GM18505 (cell line): ENCODE measurements around the gene CTSL.

Source experiments
- ATAC-seq: cut with Tn5 transposase; IDR thresholded peaks from one replicate; pipeline ENCODE4 v1.9.1; 2021; ENCODE audit not compliant: unreplicated experiment
- POLR2A ChIP-seq: IDR thresholded peaks from 4 replicates; pipeline ENCODE4 v1.6.1; 2011; ENCODE audit warnings: borderline replicate concordance; ENCODE audit not compliant: insufficient read depth, insufficient read length; ENCODE audit errors: extremely low read depth

CTSL gene

DNA sequence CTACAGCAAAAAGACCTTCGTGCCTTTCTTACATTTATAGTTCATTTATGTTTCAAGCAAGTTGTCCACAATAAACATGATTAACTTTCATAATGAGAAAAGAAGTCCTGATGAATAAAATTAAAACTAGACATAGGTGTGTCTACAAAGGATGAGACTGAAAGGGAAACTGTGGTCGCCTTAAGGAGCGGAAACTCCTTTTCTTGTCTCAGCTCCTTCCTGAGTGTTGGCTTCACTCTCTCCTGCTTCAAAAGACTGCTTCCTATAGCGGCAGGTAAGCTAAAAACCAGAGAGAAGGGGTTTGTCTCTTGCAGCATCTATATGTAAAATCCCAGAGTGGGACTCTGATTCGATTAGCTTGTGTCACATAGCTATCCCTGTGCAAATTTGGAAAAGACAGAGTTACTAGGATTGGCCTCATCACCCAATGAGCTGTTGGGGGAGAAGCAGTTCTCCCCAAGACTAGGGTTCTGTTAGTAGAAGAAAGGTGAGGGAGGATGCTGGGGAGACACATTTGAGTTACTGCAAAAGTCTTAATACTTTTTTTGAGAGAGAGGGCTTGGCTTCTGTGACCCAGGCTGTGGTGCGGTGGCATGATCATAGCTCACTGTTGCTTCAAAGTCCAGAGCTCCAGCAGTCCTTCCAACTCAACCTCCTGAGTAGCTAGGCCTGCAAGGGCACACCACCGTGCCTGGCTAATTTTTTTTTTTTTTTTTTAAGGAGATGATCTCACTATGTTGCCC, 16.8 kb upstream of the CTSL start:
- no peak for ATAC-seq
- TF ChIP-seq POLR2A, result no peak

DNA sequence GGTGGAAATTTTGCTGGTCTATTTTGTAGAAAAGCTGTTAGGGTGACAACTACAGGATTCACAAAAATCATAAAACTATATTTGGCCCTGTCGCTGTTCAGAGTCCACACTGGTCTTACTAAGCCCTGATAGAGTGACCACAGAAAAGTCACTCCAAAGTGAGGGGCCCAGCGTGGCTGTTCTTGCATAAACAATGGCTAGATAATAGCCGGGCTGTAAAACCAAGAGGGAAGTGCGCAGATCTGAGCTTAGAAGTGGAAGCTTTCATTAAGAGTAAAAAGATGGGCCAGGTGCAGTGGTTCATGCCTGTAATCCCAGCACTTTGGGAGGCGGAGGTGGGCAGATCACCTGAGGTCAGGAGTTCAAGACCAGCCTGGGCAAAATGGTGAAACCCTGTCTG, 15.5 kb upstream of the CTSL start:
- no peak for ATAC-seq
- TF ChIP-seq POLR2A, result no peak

DNA sequence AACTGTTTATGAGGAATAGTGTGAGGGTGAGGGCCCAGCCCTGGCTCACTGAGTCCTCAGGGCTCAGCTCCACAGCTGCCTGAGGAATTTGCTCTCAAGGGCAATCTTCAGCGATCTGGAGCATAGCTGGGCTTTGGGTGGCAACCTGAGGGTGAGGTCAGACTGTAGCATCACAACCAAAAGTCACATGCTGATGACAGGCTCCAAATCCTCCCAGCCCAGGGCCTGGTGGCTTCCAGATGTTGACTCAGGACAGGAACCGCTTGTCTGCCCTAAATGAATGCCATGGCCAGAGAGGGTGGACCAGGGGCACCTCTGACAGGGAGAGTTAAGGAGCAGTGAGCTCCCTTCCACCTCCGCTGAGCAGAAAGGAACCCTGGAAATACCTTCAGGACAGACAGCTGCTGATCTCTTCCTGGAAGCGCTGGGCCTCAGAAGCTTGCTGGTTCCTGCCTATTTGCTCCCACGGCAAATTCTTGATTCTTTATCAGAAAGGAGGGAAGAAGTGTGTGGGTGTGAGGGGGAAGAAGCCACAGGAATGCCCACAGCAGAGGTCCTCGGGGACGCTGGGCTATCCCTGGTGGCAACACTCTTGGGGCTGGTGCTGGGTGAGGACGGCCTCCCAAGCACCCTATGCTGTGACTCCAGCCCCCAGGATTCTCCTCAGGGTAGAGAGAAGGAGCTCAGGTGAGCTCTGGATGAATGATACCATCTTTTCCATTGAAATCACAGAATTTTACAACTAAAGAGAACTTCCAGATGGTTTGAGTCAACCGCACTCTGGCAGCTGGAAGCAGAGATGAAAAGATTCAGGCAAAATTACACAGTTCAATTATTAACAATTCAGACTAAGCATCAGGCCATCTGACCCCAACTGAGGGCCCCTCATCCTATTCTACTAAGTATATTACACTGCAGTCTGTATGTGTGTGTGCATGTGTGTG, 13.8 kb upstream of the CTSL start:
- no peak for ATAC-seq
- no peak for TF ChIP-seq POLR2A

DNA sequence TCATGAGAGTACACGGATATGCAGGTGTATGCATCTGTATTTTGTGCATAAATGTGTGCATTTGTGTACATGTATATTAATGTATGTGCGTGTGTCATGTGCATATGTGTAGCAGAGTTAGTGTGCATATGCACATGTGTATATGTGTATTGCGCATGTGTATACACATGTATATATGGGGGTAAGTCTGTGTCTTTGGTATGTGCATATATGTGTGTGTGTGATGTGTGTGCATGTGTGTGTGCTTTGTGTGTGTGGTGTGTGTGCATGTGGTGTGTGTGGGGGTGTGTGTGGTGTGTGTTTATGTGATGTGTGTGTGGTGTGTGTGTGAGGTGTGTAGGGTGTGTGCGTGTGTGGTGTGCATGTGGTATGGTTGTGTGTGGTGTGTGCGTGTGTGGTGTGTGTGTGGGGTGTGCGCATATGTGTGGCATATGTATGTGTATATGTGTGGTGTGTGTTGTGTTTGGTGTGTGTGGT, 13.1 kb upstream of the CTSL start:
- no peak for TF ChIP-seq POLR2A
- no peak for ATAC-seq

DNA sequence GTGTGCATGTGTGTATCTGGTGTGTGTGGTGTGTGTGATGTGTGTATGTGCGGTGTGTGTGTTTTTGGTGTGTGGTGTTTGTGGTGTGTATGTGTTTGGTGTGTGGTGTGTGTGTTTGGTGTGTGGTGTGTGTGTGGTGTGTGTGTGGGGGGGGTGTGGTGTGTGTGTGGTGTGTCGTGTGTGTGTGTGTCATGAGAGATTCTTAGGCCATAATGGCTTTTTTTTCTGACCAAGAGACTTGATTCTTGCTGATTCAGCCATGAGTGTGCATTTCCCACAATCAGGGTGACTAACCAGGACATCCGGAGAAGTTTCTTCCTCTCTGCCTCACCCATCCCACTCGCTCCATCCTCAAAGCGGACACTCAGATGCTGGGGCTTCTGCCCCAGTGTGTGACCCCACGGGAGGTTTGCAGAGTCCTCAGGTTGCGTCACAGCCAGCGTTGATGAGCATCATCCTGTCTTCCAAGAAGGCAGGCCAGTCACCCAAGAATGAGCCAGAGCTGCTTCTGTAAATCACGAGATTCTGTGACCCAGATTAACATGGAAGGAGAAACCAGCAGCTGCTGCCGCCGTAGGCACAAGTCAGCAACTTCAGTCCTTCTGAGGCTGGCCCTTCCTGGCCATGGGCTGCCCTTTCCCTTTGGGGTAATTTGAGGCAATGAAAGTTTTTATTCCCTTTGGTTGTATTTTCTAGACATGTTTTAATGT, 12.5 kb upstream of the CTSL start:
- no peak for TF ChIP-seq POLR2A
- no peak for ATAC-seq

DNA sequence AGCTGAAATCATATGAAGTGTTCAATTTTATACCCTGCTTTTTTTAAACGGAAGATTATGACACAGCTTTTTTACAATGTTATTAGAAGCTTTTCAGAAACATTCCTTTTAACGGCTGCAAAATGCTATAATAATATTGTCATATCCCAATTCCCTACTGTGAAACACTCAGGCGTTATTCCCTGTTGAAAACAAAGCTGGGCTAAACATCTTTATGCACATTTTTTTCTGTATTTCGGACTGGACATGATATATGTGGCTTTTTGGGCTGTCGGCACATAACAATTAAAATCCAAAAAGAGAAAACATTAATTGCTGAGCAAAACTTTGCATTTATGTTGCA, 12.0 kb upstream of the CTSL start:
- ATAC-seq, result no peak
- TF ChIP-seq POLR2A, result no peak

DNA sequence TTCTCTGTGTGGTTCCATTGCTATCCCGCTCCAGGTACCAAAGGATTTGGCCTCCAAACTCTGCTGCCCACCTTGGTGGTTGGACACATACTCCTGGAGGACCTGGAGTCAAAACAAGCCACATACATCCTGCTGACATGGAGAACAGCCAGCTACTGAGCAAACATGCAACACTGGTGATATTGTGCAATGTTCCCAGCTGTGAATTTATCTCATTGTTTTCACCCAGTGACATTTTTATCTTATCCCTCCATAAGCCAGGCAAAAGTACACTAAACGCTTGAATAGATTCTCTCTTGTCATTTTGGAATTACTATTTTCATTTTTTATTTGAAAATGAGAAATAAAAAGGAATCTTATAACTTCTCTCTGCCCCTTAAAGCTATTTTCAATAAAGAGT, 11.1 kb upstream of the CTSL start:
- ATAC-seq, result no peak
- no peak for TF ChIP-seq POLR2A

DNA sequence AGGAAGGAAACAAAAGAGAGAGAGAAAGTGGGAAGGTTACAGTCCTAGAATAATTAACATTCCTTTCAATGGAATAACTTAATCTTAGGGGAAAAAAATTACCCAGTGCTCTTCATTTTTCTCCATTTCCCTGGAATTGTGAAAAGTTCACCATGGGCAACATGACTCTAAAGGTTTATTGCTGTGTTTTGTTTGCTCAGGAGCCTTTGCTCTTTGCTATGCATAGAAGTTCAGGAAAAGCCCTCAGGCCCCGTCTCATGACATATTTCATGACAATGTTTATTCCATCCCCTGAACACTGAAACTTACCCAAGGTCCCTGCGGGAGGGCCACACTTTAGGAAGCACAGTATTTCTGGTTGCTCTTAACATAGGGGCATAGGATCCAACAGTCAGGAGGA, 9.8 kb upstream of the CTSL start:
- TF ChIP-seq POLR2A, result no peak
- no peak for ATAC-seq

DNA sequence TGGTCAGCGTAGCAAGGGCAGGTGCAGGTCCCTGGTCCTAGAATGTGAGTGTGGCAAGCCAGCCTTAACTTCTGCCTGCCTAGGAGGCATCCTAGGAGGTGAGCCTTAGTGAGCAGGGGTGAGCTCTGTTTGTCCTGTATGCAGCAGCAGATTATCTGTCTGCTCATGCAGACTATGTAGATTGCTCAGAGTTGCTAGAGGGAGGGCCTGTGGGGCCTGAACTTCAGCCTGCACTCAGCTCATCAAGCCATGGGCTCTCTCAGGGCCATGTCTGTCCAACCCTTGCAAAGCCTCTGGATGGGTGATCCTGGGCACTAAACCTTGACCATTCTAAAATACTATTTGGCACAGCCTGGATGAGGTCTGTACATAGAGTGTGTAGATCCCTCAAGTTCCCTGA, 8.5 kb upstream of the CTSL start:
- TF ChIP-seq POLR2A, result no peak
- no peak for ATAC-seq

DNA sequence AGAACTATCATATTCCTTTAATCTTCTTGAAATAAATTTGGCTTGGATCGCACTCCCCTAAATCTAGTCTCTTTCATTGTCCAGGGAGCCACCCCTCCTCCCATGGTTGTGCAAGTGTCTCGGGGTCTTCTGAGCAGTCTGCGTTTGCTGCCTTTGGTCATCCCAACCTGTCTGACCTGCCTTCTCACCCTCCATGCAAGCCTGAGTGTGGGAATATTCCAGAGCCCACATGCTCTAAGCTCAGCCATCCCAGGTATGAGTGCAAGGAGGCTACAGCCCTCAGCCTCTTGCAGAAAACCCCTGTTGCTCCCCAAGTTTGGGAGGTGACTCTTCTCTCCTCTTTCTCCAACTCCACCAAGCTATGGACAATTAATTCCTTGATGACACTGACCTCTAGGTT, 7.7 kb upstream of the CTSL start:
- no peak for ATAC-seq
- TF ChIP-seq POLR2A, result no peak

DNA sequence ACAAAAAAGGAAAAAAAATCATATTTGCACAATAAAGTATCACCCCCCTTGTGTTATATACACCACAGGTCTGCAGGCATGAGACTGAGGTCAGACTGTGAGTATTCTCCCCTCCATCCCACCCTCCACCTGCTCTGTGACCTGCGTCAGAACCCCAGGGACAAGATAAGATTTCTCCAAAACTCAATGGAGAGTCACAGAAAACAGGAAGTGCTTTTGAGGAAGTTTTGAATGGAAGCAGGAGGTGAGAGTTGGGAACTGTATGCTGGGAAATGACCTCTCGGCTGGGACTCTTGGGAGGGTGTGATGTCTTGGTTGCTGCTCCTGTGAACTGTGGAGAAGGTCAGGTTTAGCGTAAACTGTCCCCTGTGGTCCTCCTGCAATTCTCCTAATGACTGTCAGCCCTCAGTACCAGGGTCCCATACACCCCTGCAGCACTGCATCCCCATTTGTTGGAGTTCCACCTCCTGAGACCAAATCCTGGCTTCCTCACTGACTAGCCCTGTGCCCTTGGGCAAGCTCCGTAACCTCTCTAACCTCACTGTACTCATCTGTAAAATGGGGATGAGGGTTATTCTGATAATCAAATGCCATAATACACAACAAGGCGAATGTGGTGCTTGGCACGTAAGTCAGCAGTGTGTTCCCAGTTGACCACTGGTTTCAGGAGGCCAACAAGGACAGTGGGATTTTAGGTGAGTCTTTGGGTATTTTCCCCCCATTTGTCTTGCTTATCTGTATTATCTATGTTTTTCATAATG, 6.9 kb upstream of the CTSL start:
- no peak for TF ChIP-seq POLR2A

DNA sequence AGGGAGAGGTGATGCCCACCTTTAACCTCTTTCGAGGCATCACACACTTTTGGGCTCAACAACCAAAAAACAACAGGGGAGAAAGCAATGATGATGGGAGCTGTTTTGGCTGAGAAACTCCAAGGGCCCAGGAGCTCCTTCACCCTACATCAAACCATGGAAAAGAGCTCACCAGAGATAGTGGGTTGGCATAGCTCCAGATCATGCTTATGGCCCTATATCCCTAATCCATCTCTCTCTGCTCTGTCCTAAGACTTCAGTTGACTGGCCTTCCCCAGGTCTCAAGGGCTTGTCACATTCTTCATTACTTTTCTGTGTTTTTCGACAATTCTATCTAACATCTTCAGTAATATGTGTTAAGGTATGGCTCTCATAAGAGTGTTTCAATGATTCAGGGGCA, 5.7 kb upstream of the CTSL start:
- no peak for TF ChIP-seq POLR2A
- ATAC-seq, result no peak

More for the DNA sequence above, 6.9 kb upstream of the CTSL start:
- no peak for ATAC-seq

DNA sequence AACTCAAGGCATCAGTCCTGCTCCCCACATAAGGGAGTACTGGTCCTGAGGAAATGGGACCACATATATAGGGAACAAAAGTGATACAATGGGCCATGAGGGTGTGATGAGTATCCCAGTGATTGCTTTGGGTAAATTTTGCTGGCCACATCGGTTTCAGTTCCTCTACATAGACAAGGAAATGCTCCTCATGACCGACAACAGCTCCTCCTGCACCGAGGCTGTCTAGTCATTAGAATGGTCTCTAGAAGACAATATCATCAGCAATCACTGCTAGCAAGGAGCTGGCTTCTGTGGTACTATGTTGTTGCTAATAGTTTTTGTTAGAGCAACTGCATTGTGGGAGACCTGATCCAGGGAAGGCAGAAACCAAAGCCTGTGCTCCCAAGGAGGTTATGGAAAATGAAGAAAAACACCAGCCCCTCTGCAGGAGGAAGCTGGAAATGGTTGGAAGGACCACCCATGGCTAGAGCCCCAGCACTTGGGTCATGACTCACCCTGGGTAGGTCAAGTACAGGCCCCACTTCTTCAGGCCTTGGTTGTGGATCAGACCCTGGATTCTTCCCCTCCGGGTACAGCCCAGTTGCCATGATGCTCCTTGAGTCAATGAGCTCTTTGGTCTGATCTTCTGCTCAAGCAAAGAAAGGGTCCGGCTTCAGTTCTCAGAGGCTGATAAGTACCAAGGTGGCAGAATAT, 3.4 kb upstream of the CTSL start:
- no peak for TF ChIP-seq POLR2A
- no peak for ATAC-seq

DNA sequence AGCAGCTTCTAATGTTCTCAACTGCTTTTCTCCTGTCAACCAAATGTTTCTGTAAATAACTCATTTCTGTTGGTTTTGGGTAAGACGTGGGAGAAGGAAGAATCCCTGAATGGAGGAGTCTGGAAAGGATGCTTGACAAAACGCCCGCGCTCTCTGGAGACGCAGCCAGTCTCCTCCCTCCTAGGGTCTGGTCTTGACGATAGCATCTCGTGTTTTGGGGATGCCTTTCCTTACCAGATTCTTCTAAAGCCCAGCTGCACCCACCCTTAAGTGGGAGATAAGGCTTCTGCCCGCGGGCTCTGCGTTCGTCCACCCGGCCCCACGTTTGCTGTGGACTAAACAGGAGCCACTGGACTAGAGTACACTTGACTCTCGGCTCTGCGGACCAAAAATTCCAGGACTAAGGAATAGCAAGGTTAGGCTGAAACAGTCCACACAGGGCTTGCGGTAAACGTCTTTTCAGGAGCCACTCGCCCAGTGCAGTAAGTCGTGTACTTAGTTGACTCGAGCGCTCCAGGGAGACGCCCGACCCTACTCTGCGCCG, 491 bp upstream of the CTSL start:
- ATAC-seq, result no peak
- TF ChIP-seq POLR2A, result no peak
